Measurements from ENCODE around the gene MYH16.

The MYH16 gene

DNA sequence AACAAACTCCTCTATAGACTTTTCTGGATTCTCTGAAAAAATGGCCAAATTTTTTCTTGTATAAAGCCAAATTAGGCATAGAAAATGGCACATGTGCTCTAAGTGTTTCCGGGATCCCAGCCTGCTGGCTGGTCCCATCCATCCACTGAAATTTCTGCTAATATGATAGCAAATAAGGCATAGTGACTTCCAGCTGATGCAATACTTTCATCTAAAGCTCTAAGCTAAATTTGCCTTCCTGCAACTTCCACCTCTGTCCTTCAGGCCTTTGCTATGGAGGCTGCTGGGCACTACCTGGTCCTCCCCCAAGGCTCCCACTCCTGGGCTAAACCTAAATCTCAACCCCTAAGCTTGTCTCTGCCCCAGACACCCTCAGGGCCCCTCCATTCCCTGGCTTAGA, 20.5 kb downstream of the MYH16 start:
- DNase-seq (ENCODE audit: low read depth) = no peak
- no peak for TF ChIP-seq CTCF (IDR thresholded peaks at IDR 0.05; ENCODE audit: insufficient read depth, low read depth, low read length, missing control alignments)
- H3K4me3 ChIP-seq (ENCODE audit: low read length) = no peak overlapping the region

DNA sequence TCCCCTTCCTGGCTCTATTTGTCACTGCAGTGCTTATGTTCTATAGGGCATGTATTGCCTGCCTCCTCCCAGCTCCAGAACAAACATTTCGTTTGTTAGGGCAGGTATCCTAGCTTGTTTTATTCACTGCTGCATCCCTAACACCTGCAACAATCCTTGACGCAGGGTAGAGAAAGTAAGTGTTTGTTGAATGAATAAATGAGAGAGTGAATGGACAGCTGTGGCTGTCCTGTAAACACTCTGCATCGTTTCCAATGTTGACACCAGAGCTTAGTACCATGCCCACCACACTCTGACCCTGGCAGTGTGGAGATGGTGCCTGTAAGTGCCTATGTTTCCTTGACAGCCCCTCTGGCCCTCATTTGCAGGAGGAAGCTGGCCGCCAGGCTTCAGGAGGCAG, 21.0 kb downstream of the MYH16 start:
- TF ChIP-seq CTCF (IDR thresholded peaks at IDR 0.05; ENCODE audit: insufficient read depth, low read depth, low read length, missing control alignments) = no peak
- no peak for DNase-seq (ENCODE audit: low read depth)
- no peak overlapping the region for H3K4me3 ChIP-seq (ENCODE audit: low read length)

- TF ChIP-seq CTCF (IDR thresholded peaks at IDR 0.05; ENCODE audit: insufficient read depth, low read depth, low read length, missing control alignments) = no peak
These were observed 23.8 kb downstream of the MYH16 start for GRCh38 chr7:99296471-99296870.

DNA sequence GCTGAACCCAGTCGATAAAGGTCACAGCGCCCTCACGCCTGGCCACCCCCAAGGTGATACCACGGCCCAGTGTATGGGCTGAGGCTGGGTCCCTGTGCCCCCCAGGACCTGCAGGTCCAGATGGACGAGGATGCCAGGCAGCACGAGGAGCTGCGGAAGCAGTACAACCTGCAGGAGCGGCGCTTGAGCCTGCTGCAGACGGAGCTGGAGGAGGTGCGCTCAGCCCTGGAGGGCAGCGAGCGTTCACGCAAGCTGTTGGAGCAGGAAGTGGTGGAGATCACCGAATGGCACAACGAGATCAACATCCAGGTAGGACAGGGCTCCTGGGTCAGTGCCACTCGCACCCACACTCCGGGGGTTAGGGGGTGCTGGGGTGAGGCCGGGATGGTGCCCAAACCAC, 28.9 kb downstream of the MYH16 start:
- no peak for DNase-seq (ENCODE audit: low read depth)
- H3K4me3 ChIP-seq (ENCODE audit: low read length) = no peak overlapping the region
- no peak for TF ChIP-seq CTCF (IDR thresholded peaks at IDR 0.05; ENCODE audit: insufficient read depth, low read depth, low read length, missing control alignments)

More at GRCh38 chr7:99296471-99296870, 23.8 kb downstream of the MYH16 start:
- no peak for DNase-seq (ENCODE audit: low read depth)
- no peak overlapping the region for H3K4me3 ChIP-seq (ENCODE audit: low read length)

- DNase-seq (ENCODE audit: low read depth) = no peak
- TF ChIP-seq CTCF (IDR thresholded peaks at IDR 0.05; ENCODE audit: insufficient read depth, low read depth, low read length, missing control alignments) = no peak
- H3K4me3 ChIP-seq (ENCODE audit: low read length) = no peak overlapping the region
These were observed 33.0 kb downstream of the MYH16 start for GRCh38 chr7:99305473-99306260.

DNA sequence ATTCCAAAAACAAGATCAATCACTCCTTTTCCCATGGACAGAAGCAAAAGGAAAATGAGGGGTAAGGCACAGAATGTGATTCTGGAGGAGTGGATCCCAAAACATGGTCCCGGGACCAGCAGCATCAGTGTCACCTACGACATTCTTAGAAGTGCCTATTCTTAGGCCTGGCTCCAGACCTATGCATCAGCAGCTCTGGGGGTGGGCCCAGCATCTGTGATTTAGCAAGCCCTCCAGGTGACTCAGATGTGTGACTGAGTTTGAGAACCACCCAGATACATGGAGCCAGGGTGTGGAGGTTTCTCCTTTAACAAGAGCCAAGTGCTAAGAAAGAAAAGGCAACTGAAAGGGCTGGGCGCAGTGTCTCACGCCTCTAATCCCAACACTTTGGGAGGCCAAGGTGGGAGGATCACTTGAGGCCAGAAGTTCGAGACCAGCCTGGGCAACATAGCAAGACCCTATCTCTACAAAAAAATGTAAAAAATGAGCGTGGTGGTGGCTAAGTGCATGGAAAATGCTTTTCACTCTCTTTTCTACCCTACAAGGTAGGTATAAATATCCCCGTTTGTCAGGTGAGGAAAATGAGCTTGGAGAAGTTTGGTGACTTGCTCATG, 35.9 kb downstream of the MYH16 start:
- H3K4me3 ChIP-seq (ENCODE audit: low read length) = no peak overlapping the region
- no peak for TF ChIP-seq CTCF (IDR thresholded peaks at IDR 0.05; ENCODE audit: insufficient read depth, low read depth, low read length, missing control alignments)

More for the DNA sequence above, 35.9 kb downstream of the MYH16 start:
- DNase-seq (ENCODE audit: low read depth) = peak; percentile 98

Measured in epithelial cell of esophagus (primary cell).